Heart left ventricle (tissue), 16 donors: ENCODE measurements around the gene CKLF. TPM values are rescaled to one million over a fixed set of nuclear protein-coding genes. Genes with fewer than 3 reads are reported as not detected.
A peak's percentile ranks its signal among the peaks of the same experiment; 100 is the strongest.

ENCODE experiments used
- ATAC-seq, 4 donors: fragments of 200-7000 bp; cut with Tn5 transposase; one replicate each; pipeline ENCODE4 v1.9.1; 2020 to 2022; ENCODE audit warnings: moderate library complexity in 4 of 4, mild to moderate bottlenecking in 3 of 4, moderate number of reproducible peaks in 1 of 4
- DNase-seq, 5 donors: peaks; one replicate each; pipeline ENCODE4 v3.0.0-alpha.2; 2020
- H3K27ac ChIP-seq, 12 donors: fragments of 200-600 bp; sonication (generic) in 4 of 12; one replicate each; pipeline versions ENCODE4 v1.5.0 to v1.8.0; 2016 to 2022; ENCODE audit warnings: mild to moderate bottlenecking in 2 of 12
- H3K27me3 ChIP-seq, 9 donors: fragments of 200-600 bp; sonication (generic) in 2 of 9; one replicate each; pipeline versions ENCODE4 v1.5.1 to v1.8.0; 2016 to 2022; ENCODE audit warnings: mild to moderate bottlenecking in 3 of 9
- H3K36me3 ChIP-seq, 9 donors: fragments of 200-600 bp; sonication (generic) in 2 of 9; one replicate each; pipeline versions ENCODE4 v1.5.0 to v1.8.0; 2018 to 2022; ENCODE audit warnings: mild to moderate bottlenecking in 2 of 9
- H3K4me1 ChIP-seq, 12 donors: fragments of 200-600 bp; sonication (generic) in 4 of 12; one replicate each; pipeline versions ENCODE4 v1.5.0 to v1.8.0; 2016 to 2022; ENCODE audit warnings: mild to moderate bottlenecking in 3 of 12
- H3K4me3 ChIP-seq, 12 donors: fragments of 200-600 bp; sonication (generic) in 4 of 12; one replicate each; pipeline versions ENCODE4 v1.5.0 to v1.8.0; 2017 to 2022; ENCODE audit warnings: mild to moderate bottlenecking in 9 of 12, moderate library complexity in 4 of 12
- H3K9me3 ChIP-seq, 12 donors: fragments of 200-600 bp; sonication (generic) in 4 of 12; one replicate each; pipeline versions ENCODE4 v1.5.0 to v1.8.0; 2016 to 2022; ENCODE audit warnings: mild to moderate bottlenecking in 1 of 12
- CTCF ChIP-seq, 12 donors: fragments of 200-600 bp; sonication (generic) in 4 of 12; IDR thresholded peaks; one replicate each; pipeline versions ENCODE4 v1.5.0 to v1.8.0; 2018 to 2022; ENCODE audit warnings: antibody characterized with exemption in 12 of 12, mild to moderate bottlenecking in 5 of 12
- POLR2A ChIP-seq, 2 donors: fragments of 450-650 bp; IDR thresholded peaks; one replicate each; pipeline ENCODE4 v1.6.1; 2017; ENCODE audit warnings: antibody characterized with exemption in 2 of 2, mild to moderate bottlenecking in 2 of 2, moderate library complexity in 2 of 2
- WGBS, 4 donors: extraction: QIAGEN DNeasy Blood & Tissue Kit in 2 of 4; methylation state at CpG; one replicate each; pipeline versions ENCODE4 v1.1.5 to v1.1.7; 2013 to 2018; 5-methylcytosine and 5-hydroxymethylcytosine counted together
- intact Hi-C, 10 donors: fragments of 100-400 bp; cut with DNase I; formaldehyde crosslinking; loops; one replicate each; pipeline versions ENCODE4 v1.11.1 to v1.14.2; 2022
- polyA plus RNA-seq, 2 donors: library from polyadenylated mRNA; stranded (reverse); fragments of 200-250 nt; gene quantifications; one replicate each; pipeline ENCODE4 v1.2.3, GENCODE V29; 2013
- total RNA-seq, 9 donors: library from RNA; depleted of rRNA in 2 of 9; stranded (reverse); fragments of >200 nt in 2 of 9; fragmentation: NEBNext Ultra II Directional in 3 of 9; extraction: Animal tissue kit (Norgen Biotek cat#: 25700) in 3 of 9; gene quantifications; one replicate each; pipeline versions ENCODE4 v1.1.0 to v1.2.4, GENCODE V29; 2016 to 2023
- donor health status: ischemic (EF 13 %, LVEDD 7.1; RV severe dilation, severe dysfunction).
- donor health status: healthy with polysubstance abuse.
- donor health status: DM: no; HTN: yes; CAD: no.
- donor health status: DM: no; HTN: no; CAD: no.
- donor health status: ischemic (EF 25% LVEDD 6.9; RV normal size, moderate dysfunction).
- donor health status: ischemic (EF 25% LVEDD 5.7; RV mildly dilated, moderate dysfunction).
- donor health status: healthy.
- donor health status: DM: yes; HTN: yes; CAD: no.
- donor health status: ischemic (EF 35%, LVEDD 5.7; RV mildly dilated, moderate dysfunction).
- donor health status: nonischemic (EF 11% LVEDD 7.7; RV severe dilation, severe dysfunction).
- donor health status: DM: yes; HTN: yes; CAD: no.
- donor health status: PGD.
- donor health status: ischemic (EF 29% LVEDD 5.4; RV normal size, mild dysfunction).
- donor health status: nonischemic (EF 23%, LVEDD 6.1; RV moderate dilation, normal function).

The CKLF gene
- total and polyA plus RNA-seq, 11 donors: 4.1 to 28.9 (median 6.4) TPM

- TF ChIP-seq CTCF (IDR thresholded peaks at IDR 0.05) (no peak), POLR2A (IDR thresholded peaks at IDR 0.05) (no peak)
- H3K27ac ChIP-seq: peak overlapping the region in 2 of 12 donors; percentile 2 to 79
These were observed 8.8 kb upstream of the CKLF start for GRCh38 chr16:66543541-66543940.

GRCh38 chr16:66544016-66544757, 8.2 kb upstream of the CKLF start:
- Histone ChIP-seq H3K4me3 (no peak overlapping the region), H3K27me3 (no peaks in the 10 kb centered on the region), H3K27ac (peak overlapping the region in 1 of 12 donors; percentile 79), H3K9me3 (no peaks in the 10 kb centered on the region), H3K36me3 (peaks cover 0 to 69% (median 42%) of the 10 kb centered on the region in 9 donors), H3K4me1 (peaks cover 0 to 38% (median 14%) of the 10 kb centered on the region in 12 donors)
- DNase-seq (no peak), ATAC-seq (no peak)
- TF ChIP-seq CTCF (IDR thresholded peaks at IDR 0.05): no peak
- no peak for TF ChIP-seq POLR2A (IDR thresholded peaks at IDR 0.05)
- intact Hi-C loops: no loop called here
- 75 to 80% (median 77%) methylated on average over 7 of the region's 7 CpGs for WGBS, 4 donors

More at GRCh38 chr16:66543541-66543940, 8.8 kb upstream of the CKLF start:
- intact Hi-C loops: no loop called here
- DNase-seq (no peak), ATAC-seq (no peak)
- Histone ChIP-seq H3K4me3 (no peak overlapping the region), H3K27me3 (no peaks in the 10 kb centered on the region), H3K36me3 (peaks cover 0 to 74% (median 42%) of the 10 kb centered on the region in 9 donors), H3K4me1 (peaks cover 0 to 32% (median 7%) of the 10 kb centered on the region in 12 donors), H3K9me3 (no peaks in the 10 kb centered on the region)
- WGBS, 4 donors: 83 to 89% (median 87%) methylated on average over 5 to 6 of the region's 6 CpGs

- Histone ChIP-seq H3K4me1 (peaks cover 0 to 64% (median 33%) of the 10 kb centered on the region in 12 donors), H3K9me3 (no peaks in the 10 kb centered on the region), H3K27me3 (no peaks in the 10 kb centered on the region), H3K36me3 (peaks cover 0 to 43% (median 24%) of the 10 kb centered on the region in 9 donors), H3K4me3 (no peak overlapping the region), H3K27ac (peak overlapping the region in 3 of 12 donors; percentile 97 to 99 (median 97))
- WGBS, 4 donors: 93 to 97% (median 96%) methylated on average over 5 of the region's 5 CpGs
- no peak for DNase-seq
- no peak for ATAC-seq
- TF ChIP-seq POLR2A (IDR thresholded peaks at IDR 0.05) (no peak), CTCF (IDR thresholded peaks at IDR 0.05) (no peak)
- intact Hi-C loops: no loop called here
These were observed 5.0 kb upstream of the CKLF start for GRCh38 chr16:66547101-66547989.

GRCh38 chr16:66548068-66548467, 4.3 kb upstream of the CKLF start:
- Histone ChIP-seq H3K27me3 (no peaks in the 10 kb centered on the region), H3K4me3 (peak overlapping the region in 2 of 12 donors; percentile 88 to 91), H3K9me3 (no peaks in the 10 kb centered on the region), H3K4me1 (peaks cover 0 to 64% (median 36%) of the 10 kb centered on the region in 12 donors), H3K36me3 (peaks cover 0 to 39% (median 22%) of the 10 kb centered on the region in 9 donors), H3K27ac (peak overlapping the region in 9 of 12 donors; percentile 22 to 99 (median 97))
- TF ChIP-seq CTCF (IDR thresholded peaks at IDR 0.05): no peak
- no peak for TF ChIP-seq POLR2A (IDR thresholded peaks at IDR 0.05)
- ATAC-seq (no peak), DNase-seq (no peak)
- WGBS, 4 donors: 86 to 92% (median 88%) methylated on average over 4 of the region's 4 CpGs
- intact Hi-C loops: loop anchor here in 2 of 10 donors (2.0 kb wide), 1 partner anchor 31 kb away; no protein-coding TSS in a partner anchor
